GM23338 (cell line): ENCODE data around the gene ASB11. TPM values are rescaled to one million over a fixed set of nuclear protein-coding genes. Genes with fewer than 3 reads are reported as not detected.

Experiments
- ATAC-seq: fragments of 200-7000 bp; cut with Tn5 transposase; 3 replicates; pipeline ENCODE4 v1.9.1; 2020
- DNase-seq: peaks from one replicate; pipeline ENCODE4 v3.0.0-alpha.2; 2015; ENCODE audit warnings: low spot score
- H2AFZ ChIP-seq: fragments of 200-600 bp; sonication (generic); 2 replicates; pipeline ENCODE4 v1.8.0; 2016; ENCODE audit warnings: antibody characterized with exemption, mild to moderate bottlenecking, moderate library complexity
- H3F3A ChIP-seq: fragments of 200-600 bp; sonication (generic); replicated peaks from 2 replicates; pipeline ENCODE4 v1.8.0; 2017; ENCODE audit warnings: antibody characterized with exemption, mixed run types, low read depth
- H3K27ac ChIP-seq: fragments of 200-600 bp; sonication (generic); 2 replicates; pipeline ENCODE4 v1.6.1; 2016; ENCODE audit warnings: low read depth
- H3K27me3 ChIP-seq: fragments of 200-600 bp; sonication (generic); 2 replicates; pipeline ENCODE4 v1.8.0; 2016; ENCODE audit warnings: mild to moderate bottlenecking, mixed run types, moderate library complexity; ENCODE audit not compliant: insufficient read depth
- H3K36me3 ChIP-seq: fragments of 200-600 bp; sonication (generic); 2 replicates; pipeline ENCODE4 v1.8.0; 2016; ENCODE audit warnings: mild to moderate bottlenecking; ENCODE audit not compliant: insufficient read depth
- H3K4me1 ChIP-seq: fragments of 200-600 bp; sonication (generic); 2 replicates; pipeline ENCODE4 v1.8.0; 2016; ENCODE audit warnings: mild to moderate bottlenecking, moderate library complexity; ENCODE audit not compliant: insufficient read depth
- H3K4me2 ChIP-seq: fragments of 200-600 bp; sonication (generic); 2 replicates; pipeline ENCODE4 v1.7.1; 2017; ENCODE audit warnings: mixed run types
- H3K4me3 ChIP-seq: fragments of 200-600 bp; sonication (generic); 2 replicates; pipeline ENCODE4 v1.6.1; 2016; ENCODE audit warnings: mixed run types
- H3K79me2 ChIP-seq: fragments of 200-600 bp; sonication (generic); replicated peaks from 2 replicates; pipeline ENCODE4 v1.8.0; 2017; ENCODE audit warnings: mild to moderate bottlenecking; ENCODE audit not compliant: insufficient read depth
- H3K9me2 ChIP-seq: fragments of 200-600 bp; sonication (generic); 2 replicates; pipeline ENCODE4 v1.8.0; 2017; ENCODE audit not compliant: insufficient read depth
- H4K20me1 ChIP-seq: fragments of 200-600 bp; sonication (generic); replicated peaks from 2 replicates; pipeline ENCODE4 v1.8.0; 2017; ENCODE audit warnings: mild to moderate bottlenecking; ENCODE audit not compliant: insufficient read depth
- H3K27ac Mint-ChIP-seq: 2 replicates; pipeline ENCODE4 v1.8.0; 2020; ENCODE audit warnings: inconsistent platforms, mild to moderate bottlenecking, moderate library complexity, mixed read lengths
- H3K27me3 Mint-ChIP-seq: 3 replicates; pipeline ENCODE4 v1.8.0; 2022; ENCODE audit warnings: low read depth, mild to moderate bottlenecking, moderate library complexity, mixed read lengths, inconsistent platforms; ENCODE audit not compliant: insufficient read depth, poor library complexity
- H3K36me3 Mint-ChIP-seq: 3 replicates; pipeline ENCODE4 v1.8.0; 2021; ENCODE audit warnings: low read depth, mild to moderate bottlenecking, inconsistent platforms, moderate library complexity, mixed read lengths
- H3K4me1 Mint-ChIP-seq: 3 replicates; pipeline ENCODE4 v1.8.0; 2020; ENCODE audit warnings: mild to moderate bottlenecking, inconsistent platforms, mixed read lengths
- H3K4me3 Mint-ChIP-seq: 3 replicates; pipeline ENCODE4 v1.8.0; 2021; ENCODE audit warnings: moderate library complexity, mild to moderate bottlenecking, inconsistent platforms, mixed read lengths
- H3K9me3 Mint-ChIP-seq: 3 replicates; pipeline ENCODE4 v1.8.0; 2020; ENCODE audit warnings: moderate library complexity, mild to moderate bottlenecking, inconsistent platforms, mixed read lengths
- CREB1 ChIP-seq: fragments of 250-450 bp; sonication (Bioruptor Pico); IDR thresholded peaks from 2 replicates; pipeline ENCODE4 v1.5.0; 2020; ENCODE audit warnings: low read depth, mild to moderate bottlenecking, moderate library complexity
- EZH2 ChIP-seq: fragments of 200-600 bp; sonication (generic); IDR thresholded peaks from one replicate; pipeline ENCODE4 v1.8.0; 2017; ENCODE audit warnings: antibody characterized with exemption, mild to moderate bottlenecking, low read depth; ENCODE audit not compliant: unreplicated experiment
- EZH2phosphoT487 ChIP-seq: fragments of 200-600 bp; sonication (generic); IDR thresholded peaks from one replicate; pipeline ENCODE4 v1.8.1; 2018; ENCODE audit warnings: antibody characterized with exemption; ENCODE audit not compliant: unreplicated experiment
- NANOG ChIP-seq: IDR thresholded peaks from 2 replicates; pipeline ENCODE4 v1.6.1; 2016; ENCODE audit warnings: antibody characterized with exemption, borderline replicate concordance
- ZNF114 ChIP-seq: fragments of 250-450 bp; sonication (Bioruptor Pico); IDR thresholded peaks from 2 replicates; pipeline ENCODE4 v1.5.0; 2020; ENCODE audit warnings: mild to moderate bottlenecking, moderate library complexity
- polyA plus RNA-seq: library from polyadenylated mRNA; unstranded; fragments of >200 nt; fragmentation: Nextera tagmentation; extraction: Ambion mirVana; gene quantifications from 2 replicates; pipeline ENCODE4 v1.2.1, GENCODE V29; 2016
- total RNA-seq: library from RNA; depleted of rRNA; stranded (reverse); fragments of >200 nt; shearing (Covaris generic); gene quantifications from 2 replicates; pipeline ENCODE4 v1.2.3, GENCODE V29; 2014
- TF ChIP-seq, protein P1 (sequence below): IDR thresholded peaks from one replicate; pipeline ENCODE4 v1.6.1; 2018; ENCODE audit warnings: antibody characterized with exemption; ENCODE audit not compliant: unreplicated experiment
- TF ChIP-seq, protein P2 (sequence below), 2 experiments: fragments of 200-600 bp in 1 of 2; sonication (generic) in 1 of 2; conservative IDR thresholded peaks; 2 replicates each; pipeline versions ENCODE4 v1.5.1 to v1.6.1; 2016 to 2017; ENCODE audit warnings: antibody characterized with exemption in 2 of 2, low read depth in 2 of 2, mild to moderate bottlenecking in 2 of 2, moderate library complexity in 1 of 2
- TF ChIP-seq, protein P3 (sequence below): IDR thresholded peaks from 2 replicates; pipeline ENCODE4 v1.6.1; 2016; ENCODE audit warnings: antibody characterized with exemption
- TF ChIP-seq, protein P4 (sequence below): fragments of 250-450 bp; sonication (Bioruptor Pico); IDR thresholded peaks from 2 replicates; pipeline ENCODE4 v1.5.0; 2020; ENCODE audit warnings: mild to moderate bottlenecking, moderate library complexity

ASB11 gene
- total and polyA plus RNA-seq, 2 experiments from 2014 or later, result not detected

DNA sequence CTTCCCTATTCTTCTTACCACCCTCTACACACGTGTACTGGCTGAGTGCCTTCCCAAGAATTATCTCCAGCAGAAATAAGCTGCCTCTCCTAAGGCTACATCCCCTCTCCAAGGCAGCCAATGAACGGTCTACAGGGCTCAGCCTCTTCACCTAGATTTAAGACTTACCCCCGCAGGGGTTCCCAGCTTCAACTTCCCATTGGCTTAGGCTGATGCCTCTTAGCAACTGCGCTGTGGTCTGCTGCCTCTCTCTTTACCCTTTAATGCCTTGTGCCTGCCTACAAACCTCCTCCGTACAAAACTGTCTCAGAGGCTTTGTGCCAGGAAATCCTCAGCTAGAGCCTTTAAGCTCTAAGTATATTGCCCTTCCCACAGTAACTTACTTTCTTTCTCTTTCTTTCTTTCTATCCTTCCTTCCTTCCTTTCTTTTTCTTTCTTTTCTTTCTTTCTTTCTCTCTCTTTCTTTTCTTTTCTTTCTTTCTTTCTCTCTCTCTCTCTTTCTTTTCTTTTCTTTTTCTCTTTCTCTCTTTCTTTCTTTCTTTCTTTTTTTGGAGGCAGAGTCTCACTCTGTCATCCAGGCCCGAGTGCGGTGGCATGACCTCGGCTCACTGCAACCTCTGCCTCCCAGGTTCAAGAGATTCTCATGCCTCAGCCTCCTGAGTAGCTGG lies 35.0 kb upstream of the ASB11 start (continued):
- TF ChIP-seq, protein P1, sequence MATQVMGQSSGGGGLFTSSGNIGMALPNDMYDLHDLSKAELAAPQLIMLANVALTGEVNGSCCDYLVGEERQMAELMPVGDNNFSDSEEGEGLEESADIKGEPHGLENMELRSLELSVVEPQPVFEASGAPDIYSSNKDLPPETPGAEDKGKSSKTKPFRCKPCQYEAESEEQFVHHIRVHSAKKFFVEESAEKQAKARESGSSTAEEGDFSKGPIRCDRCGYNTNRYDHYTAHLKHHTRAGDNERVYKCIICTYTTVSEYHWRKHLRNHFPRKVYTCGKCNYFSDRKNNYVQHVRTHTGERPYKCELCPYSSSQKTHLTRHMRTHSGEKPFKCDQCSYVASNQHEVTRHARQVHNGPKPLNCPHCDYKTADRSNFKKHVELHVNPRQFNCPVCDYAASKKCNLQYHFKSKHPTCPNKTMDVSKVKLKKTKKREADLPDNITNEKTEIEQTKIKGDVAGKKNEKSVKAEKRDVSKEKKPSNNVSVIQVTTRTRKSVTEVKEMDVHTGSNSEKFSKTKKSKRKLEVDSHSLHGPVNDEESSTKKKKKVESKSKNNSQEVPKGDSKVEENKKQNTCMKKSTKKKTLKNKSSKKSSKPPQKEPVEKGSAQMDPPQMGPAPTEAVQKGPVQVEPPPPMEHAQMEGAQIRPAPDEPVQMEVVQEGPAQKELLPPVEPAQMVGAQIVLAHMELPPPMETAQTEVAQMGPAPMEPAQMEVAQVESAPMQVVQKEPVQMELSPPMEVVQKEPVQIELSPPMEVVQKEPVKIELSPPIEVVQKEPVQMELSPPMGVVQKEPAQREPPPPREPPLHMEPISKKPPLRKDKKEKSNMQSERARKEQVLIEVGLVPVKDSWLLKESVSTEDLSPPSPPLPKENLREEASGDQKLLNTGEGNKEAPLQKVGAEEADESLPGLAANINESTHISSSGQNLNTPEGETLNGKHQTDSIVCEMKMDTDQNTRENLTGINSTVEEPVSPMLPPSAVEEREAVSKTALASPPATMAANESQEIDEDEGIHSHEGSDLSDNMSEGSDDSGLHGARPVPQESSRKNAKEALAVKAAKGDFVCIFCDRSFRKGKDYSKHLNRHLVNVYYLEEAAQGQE, result no peak
- TF ChIP-seq ZNF114 (CRISPR knock-in tag), result no peak
- TF ChIP-seq, protein P2, sequence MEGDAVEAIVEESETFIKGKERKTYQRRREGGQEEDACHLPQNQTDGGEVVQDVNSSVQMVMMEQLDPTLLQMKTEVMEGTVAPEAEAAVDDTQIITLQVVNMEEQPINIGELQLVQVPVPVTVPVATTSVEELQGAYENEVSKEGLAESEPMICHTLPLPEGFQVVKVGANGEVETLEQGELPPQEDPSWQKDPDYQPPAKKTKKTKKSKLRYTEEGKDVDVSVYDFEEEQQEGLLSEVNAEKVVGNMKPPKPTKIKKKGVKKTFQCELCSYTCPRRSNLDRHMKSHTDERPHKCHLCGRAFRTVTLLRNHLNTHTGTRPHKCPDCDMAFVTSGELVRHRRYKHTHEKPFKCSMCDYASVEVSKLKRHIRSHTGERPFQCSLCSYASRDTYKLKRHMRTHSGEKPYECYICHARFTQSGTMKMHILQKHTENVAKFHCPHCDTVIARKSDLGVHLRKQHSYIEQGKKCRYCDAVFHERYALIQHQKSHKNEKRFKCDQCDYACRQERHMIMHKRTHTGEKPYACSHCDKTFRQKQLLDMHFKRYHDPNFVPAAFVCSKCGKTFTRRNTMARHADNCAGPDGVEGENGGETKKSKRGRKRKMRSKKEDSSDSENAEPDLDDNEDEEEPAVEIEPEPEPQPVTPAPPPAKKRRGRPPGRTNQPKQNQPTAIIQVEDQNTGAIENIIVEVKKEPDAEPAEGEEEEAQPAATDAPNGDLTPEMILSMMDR (conservative IDR thresholded peaks at IDR 0.05; ENCODE audit: low read depth in 2 of 2), result no peak
- TF ChIP-seq EZH2phosphoT487, result no peak
- TF ChIP-seq, protein P3, sequence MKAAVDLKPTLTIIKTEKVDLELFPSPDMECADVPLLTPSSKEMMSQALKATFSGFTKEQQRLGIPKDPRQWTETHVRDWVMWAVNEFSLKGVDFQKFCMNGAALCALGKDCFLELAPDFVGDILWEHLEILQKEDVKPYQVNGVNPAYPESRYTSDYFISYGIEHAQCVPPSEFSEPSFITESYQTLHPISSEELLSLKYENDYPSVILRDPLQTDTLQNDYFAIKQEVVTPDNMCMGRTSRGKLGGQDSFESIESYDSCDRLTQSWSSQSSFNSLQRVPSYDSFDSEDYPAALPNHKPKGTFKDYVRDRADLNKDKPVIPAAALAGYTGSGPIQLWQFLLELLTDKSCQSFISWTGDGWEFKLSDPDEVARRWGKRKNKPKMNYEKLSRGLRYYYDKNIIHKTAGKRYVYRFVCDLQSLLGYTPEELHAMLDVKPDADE, result no peak

DNA sequence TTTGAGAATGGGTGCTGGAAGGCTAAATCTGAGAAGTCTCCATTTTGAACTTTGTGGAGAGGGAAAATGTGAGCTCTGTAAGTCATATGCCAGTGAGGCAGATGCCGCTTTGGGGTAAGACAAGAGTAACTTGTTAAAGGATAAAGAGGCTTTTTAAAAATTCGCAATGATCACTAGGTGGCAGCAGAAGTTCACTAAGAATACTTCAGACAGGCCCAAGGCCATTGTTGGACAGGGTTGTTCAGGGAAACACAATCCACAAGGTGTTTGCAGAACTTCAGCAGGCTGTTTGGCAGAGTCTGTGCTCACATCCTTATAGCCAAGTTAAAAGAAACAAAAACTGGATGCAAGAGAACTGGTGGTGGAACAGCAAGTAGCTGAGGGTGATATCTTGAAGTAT lies 33.6 kb upstream of the ASB11 start:
- no peak overlapping the region for H3K4me3 ChIP-seq
- H3K27me3 ChIP-seq, result no peaks in the 10 kb centered on the region
- ATAC-seq, result peak; percentile 81
- no peaks in the 10 kb centered on the region for H3F3A ChIP-seq
- H3K27me3 Mint-ChIP-seq, result no peaks in the 10 kb centered on the region
- peaks cover 9% of the 10 kb centered on the region; the same call in 2 of the 3 replicates for H3K4me1 Mint-ChIP-seq
- no peaks in the 10 kb centered on the region for H3K9me2 ChIP-seq
- no peaks in the 10 kb centered on the region for H3K36me3 ChIP-seq
- H3K4me2 ChIP-seq, result no peak overlapping the region
- H3K79me2 ChIP-seq, result no peaks in the 10 kb centered on the region
- no peak overlapping the region for H2AFZ ChIP-seq
- no peaks in the 10 kb centered on the region for H3K36me3 Mint-ChIP-seq
- DNase-seq, result peak; percentile 76
- no peaks in the 10 kb centered on the region for H3K4me1 ChIP-seq
- no peaks in the 10 kb centered on the region for H4K20me1 ChIP-seq
- H3K9me3 Mint-ChIP-seq, result no peaks in the 10 kb centered on the region
- H3K27ac ChIP-seq, result no peak overlapping the region
- H3K27ac Mint-ChIP-seq, result no peak overlapping the region
- H3K4me3 Mint-ChIP-seq, result no peak overlapping the region
- TF ChIP-seq EZH2phosphoT487 (no peak), EZH2 (no peak), CREB1 (no peak), NANOG (no peak)
- TF ChIP-seq, protein P2 (conservative IDR thresholded peaks at IDR 0.05; ENCODE audit: low read depth in 2 of 2), result peak; percentile 47 to 68
- TF ChIP-seq, protein P4, sequence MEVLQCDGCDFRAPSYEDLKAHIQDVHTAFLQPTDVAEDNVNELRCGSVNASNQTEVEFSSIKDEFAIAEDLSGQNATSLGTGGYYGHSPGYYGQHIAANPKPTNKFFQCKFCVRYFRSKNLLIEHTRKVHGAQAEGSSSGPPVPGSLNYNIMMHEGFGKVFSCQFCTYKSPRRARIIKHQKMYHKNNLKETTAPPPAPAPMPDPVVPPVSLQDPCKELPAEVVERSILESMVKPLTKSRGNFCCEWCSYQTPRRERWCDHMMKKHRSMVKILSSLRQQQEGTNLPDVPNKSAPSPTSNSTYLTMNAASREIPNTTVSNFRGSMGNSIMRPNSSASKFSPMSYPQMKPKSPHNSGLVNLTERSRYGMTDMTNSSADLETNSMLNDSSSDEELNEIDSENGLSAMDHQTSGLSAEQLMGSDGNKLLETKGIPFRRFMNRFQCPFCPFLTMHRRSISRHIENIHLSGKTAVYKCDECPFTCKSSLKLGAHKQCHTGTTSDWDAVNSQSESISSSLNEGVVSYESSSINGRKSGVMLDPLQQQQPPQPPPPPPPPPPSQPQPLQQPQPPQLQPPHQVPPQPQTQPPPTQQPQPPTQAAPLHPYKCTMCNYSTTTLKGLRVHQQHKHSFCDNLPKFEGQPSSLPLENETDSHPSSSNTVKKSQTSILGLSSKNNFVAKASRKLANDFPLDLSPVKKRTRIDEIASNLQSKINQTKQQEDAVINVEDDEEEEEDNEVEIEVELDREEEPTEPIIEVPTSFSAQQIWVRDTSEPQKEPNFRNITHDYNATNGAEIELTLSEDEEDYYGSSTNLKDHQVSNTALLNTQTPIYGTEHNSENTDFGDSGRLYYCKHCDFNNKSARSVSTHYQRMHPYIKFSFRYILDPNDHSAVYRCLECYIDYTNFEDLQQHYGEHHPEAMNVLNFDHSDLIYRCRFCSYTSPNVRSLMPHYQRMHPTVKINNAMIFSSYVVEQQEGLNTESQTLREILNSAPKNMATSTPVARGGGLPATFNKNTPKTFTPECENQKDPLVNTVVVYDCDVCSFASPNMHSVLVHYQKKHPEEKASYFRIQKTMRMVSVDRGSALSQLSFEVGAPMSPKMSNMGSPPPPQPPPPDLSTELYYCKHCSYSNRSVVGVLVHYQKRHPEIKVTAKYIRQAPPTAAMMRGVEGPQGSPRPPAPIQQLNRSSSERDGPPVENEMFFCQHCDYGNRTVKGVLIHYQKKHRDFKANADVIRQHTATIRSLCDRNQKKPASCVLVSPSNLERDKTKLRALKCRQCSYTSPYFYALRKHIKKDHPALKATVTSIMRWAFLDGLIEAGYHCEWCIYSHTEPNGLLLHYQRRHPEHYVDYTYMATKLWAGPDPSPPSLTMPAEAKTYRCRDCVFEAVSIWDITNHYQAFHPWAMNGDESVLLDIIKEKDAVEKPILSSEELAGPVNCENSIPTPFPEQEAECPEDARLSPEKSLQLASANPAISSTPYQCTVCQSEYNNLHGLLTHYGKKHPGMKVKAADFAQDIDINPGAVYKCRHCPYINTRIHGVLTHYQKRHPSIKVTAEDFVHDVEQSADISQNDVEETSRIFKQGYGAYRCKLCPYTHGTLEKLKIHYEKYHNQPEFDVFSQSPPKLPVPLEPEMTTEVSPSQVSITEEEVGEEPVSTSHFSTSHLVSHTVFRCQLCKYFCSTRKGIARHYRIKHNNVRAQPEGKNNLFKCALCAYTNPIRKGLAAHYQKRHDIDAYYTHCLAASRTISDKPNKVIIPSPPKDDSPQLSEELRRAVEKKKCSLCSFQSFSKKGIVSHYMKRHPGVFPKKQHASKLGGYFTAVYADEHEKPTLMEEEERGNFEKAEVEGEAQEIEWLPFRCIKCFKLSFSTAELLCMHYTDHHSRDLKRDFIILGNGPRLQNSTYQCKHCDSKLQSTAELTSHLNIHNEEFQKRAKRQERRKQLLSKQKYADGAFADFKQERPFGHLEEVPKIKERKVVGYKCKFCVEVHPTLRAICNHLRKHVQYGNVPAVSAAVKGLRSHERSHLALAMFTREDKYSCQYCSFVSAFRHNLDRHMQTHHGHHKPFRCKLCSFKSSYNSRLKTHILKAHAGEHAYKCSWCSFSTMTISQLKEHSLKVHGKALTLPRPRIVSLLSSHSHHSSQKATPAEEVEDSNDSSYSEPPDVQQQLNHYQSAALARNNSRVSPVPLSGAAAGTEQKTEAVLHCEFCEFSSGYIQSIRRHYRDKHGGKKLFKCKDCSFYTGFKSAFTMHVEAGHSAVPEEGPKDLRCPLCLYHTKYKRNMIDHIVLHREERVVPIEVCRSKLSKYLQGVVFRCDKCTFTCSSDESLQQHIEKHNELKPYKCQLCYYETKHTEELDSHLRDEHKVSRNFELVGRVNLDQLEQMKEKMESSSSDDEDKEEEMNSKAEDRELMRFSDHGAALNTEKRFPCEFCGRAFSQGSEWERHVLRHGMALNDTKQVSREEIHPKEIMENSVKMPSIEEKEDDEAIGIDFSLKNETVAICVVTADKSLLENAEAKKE (CRISPR knock-in tag), result no peak
